IMR-90 (cell line): ENCODE results near the gene PSENEN.

Source experiments
- CEBPB ChIP-seq: IDR thresholded peaks from 2 replicates; pipeline ENCODE4 v1.6.1; 2012; ENCODE audit warnings: low read depth, low read length, improper control_type of control experiment
- CHD1 ChIP-seq: IDR thresholded peaks from 2 replicates; pipeline ENCODE4 v1.6.1; 2012; ENCODE audit warnings: low read depth, low read length, improper control_type of control experiment
- FOS ChIP-seq: fragments of 150-350 bp; IDR thresholded peaks from 2 replicates; pipeline ENCODE4 v1.6.1; 2016; ENCODE audit warnings: low read depth, low read length
- MAFK ChIP-seq: IDR thresholded peaks from 2 replicates; pipeline ENCODE4 v1.6.1; 2012; ENCODE audit warnings: low read depth, low read length, improper control_type of control experiment
- MXI1 ChIP-seq: IDR thresholded peaks from 2 replicates; pipeline ENCODE4 v1.6.1; 2012; ENCODE audit warnings: low read depth, mild to moderate bottlenecking, low read length, moderate library complexity, borderline replicate concordance
- POLR2A ChIP-seq: IDR thresholded peaks from 2 replicates; pipeline ENCODE4 v1.6.1; 2012; ENCODE audit warnings: mild to moderate bottlenecking, low read depth, low read length
- RAD21 ChIP-seq: IDR thresholded peaks from 2 replicates; pipeline ENCODE4 v1.6.1; 2012; ENCODE audit warnings: low read length, improper control_type of control experiment
- RCOR1 ChIP-seq: IDR thresholded peaks from 2 replicates; pipeline ENCODE4 v1.6.1; 2012; ENCODE audit warnings: mild to moderate bottlenecking, low read length, improper control_type of control experiment; ENCODE audit not compliant: insufficient replicate concordance
- TF ChIP-seq, protein P1 (sequence below): conservative IDR thresholded peaks from 2 replicates; pipeline ENCODE4 v1.5.1; 2012; ENCODE audit warnings: mild to moderate bottlenecking, low read depth, low read length, improper control_type of control experiment
- TF ChIP-seq, protein P2 (sequence below): fragments of 150-350 bp; IDR thresholded peaks from 2 replicates; pipeline ENCODE4 v1.6.1; 2017; ENCODE audit warnings: mild to moderate bottlenecking, antibody characterized with exemption, low read length, low read depth
- TF ChIP-seq, protein P3 (sequence below): fragments of 150-350 bp; IDR thresholded peaks from 2 replicates; pipeline ENCODE4 v1.6.1; 2016; ENCODE audit warnings: low read depth, mild to moderate bottlenecking, low read length, moderate library complexity, borderline replicate concordance

DNA sequence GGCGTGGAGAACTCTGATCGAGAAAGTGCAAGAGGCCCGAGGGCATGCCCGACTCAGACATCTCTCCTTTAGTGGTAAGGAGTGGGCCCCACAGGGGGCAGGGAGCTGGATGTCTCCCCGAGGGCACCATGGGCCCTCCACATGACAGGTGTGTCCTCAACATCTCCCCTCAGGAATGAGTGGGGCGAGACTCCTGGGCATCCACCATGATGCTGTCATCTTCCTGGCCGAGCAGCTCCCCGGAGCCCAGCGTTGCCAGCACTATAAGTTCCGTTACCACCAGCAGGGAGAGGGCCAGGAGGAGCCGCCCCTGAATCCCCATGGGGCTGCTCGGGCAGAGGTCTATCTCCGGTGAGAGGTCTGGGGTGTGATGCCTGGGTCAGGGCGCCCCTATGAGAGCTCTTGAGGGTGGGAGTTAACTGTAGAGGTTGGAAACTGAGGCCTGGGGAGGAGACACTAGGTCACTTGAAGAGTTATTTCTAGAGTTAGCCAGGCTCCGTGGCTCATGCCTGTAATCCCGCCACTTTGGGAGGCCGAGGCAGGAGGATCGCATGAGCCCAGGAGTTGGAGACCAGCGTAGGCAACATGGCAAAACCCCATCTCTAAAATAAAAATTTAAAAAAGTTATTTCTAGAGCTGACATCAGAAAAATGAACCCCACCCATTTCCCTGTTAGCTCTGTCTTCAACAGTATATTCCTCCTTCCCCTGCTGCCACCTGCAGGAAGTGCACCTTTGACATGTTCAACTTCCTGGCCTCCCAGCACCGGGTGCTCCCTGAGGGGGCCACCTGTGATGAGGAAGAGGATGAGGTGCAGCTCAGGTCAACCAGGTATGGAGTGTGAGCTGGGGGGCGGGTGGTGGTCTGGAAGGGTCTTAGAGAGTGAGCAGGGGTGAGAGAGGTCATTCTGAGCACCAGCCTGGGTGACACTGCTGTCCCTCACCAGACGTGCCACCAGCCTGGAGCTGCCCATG, 8.3 kb upstream of the PSENEN start:
- TF ChIP-seq, protein P1, sequence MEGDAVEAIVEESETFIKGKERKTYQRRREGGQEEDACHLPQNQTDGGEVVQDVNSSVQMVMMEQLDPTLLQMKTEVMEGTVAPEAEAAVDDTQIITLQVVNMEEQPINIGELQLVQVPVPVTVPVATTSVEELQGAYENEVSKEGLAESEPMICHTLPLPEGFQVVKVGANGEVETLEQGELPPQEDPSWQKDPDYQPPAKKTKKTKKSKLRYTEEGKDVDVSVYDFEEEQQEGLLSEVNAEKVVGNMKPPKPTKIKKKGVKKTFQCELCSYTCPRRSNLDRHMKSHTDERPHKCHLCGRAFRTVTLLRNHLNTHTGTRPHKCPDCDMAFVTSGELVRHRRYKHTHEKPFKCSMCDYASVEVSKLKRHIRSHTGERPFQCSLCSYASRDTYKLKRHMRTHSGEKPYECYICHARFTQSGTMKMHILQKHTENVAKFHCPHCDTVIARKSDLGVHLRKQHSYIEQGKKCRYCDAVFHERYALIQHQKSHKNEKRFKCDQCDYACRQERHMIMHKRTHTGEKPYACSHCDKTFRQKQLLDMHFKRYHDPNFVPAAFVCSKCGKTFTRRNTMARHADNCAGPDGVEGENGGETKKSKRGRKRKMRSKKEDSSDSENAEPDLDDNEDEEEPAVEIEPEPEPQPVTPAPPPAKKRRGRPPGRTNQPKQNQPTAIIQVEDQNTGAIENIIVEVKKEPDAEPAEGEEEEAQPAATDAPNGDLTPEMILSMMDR, result no peak
- no peak for TF ChIP-seq POLR2A
- TF ChIP-seq MXI1, result no peak
- TF ChIP-seq MAFK, result no peak
- no peak for TF ChIP-seq CEBPB
- TF ChIP-seq, protein P2, sequence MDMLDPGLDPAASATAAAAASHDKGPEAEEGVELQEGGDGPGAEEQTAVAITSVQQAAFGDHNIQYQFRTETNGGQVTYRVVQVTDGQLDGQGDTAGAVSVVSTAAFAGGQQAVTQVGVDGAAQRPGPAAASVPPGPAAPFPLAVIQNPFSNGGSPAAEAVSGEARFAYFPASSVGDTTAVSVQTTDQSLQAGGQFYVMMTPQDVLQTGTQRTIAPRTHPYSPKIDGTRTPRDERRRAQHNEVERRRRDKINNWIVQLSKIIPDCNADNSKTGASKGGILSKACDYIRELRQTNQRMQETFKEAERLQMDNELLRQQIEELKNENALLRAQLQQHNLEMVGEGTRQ, result no peak
- no peak for TF ChIP-seq CHD1
- TF ChIP-seq RCOR1, result no peak
- no peak for TF ChIP-seq FOS
- TF ChIP-seq, protein P3, sequence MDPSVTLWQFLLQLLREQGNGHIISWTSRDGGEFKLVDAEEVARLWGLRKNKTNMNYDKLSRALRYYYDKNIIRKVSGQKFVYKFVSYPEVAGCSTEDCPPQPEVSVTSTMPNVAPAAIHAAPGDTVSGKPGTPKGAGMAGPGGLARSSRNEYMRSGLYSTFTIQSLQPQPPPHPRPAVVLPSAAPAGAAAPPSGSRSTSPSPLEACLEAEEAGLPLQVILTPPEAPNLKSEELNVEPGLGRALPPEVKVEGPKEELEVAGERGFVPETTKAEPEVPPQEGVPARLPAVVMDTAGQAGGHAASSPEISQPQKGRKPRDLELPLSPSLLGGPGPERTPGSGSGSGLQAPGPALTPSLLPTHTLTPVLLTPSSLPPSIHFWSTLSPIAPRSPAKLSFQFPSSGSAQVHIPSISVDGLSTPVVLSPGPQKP, result no peak
- TF ChIP-seq RAD21, result no peak
